SK-N-SH (cell line): ENCODE data around the gene PGP. TPM values are rescaled to one million over a fixed set of nuclear protein-coding genes. Genes with fewer than 3 reads are reported as not detected.

ENCODE experiments used
- CTCF ChIA-PET: fragments of 300-600, 350-600 bp; formaldehyde crosslinking; extraction: SDS; loops from one replicate; lab custom pipeline; 2021; lab: Yijun Ruan, JAX
- POLR2A ChIA-PET: fragments of 350-600 bp; sonication (Branson Sonifier 250); formaldehyde crosslinking; extraction: SDS; loops from one replicate; lab custom pipeline; 2020; ENCODE audit warnings: antibody characterized with exemption, inconsistent platforms; lab: Yijun Ruan, JAX
- DNase-seq: peaks from one replicate; pipeline ENCODE4 v3.0.0; 2012
- H2AFZ ChIP-seq: fragments of 200-600 bp; sonication (generic); 2 replicates; pipeline ENCODE4 v1.8.1; 2016; ENCODE audit warnings: antibody characterized with exemption, mild to moderate bottlenecking, low read depth
- H3F3A ChIP-seq: fragments of 200-600 bp; sonication (generic); replicated peaks from 2 replicates; pipeline ENCODE3; 2016; ENCODE audit warnings: antibody characterized with exemption, mild to moderate bottlenecking; ENCODE audit not compliant: insufficient read depth
- H3K27ac ChIP-seq, 2 experiments: fragments of 200-500 bp in 1 of 2; fragments of 200-600 bp in 1 of 2; sonication (Bioruptor generic) in 1 of 2; sonication (generic), shearing (Covaris generic) in 1 of 2; 2 replicates each; pipeline versions ENCODE4 v1.5.1 to v1.6.1; 2014 to 2016; ENCODE audit warnings: low read depth in 2 of 2, inconsistent platforms in 1 of 2, low read length in 1 of 2, mild to moderate bottlenecking in 1 of 2, mixed read lengths in 1 of 2
- H3K27me3 ChIP-seq: fragments of 200-600 bp; sonication (generic), shearing (Covaris generic); 2 replicates; pipeline ENCODE4 v1.6.1; 2016; ENCODE audit warnings: mixed run types; ENCODE audit not compliant: insufficient read depth
- H3K36me3 ChIP-seq, 2 experiments: fragments of 200-500 bp in 1 of 2; fragments of 200-600 bp in 1 of 2; sonication (Bioruptor generic) in 1 of 2; sonication (generic) in 1 of 2; replicated peaks in 1 of 2; 2 replicates each; pipeline versions ENCODE3 to v1.5.1; 2014 to 2016; ENCODE audit warnings: low read length in 1 of 2, mild to moderate bottlenecking in 1 of 2; ENCODE audit not compliant: insufficient read depth in 2 of 2, control insufficient read depth in 1 of 2
- H3K4me1 ChIP-seq, 2 experiments: fragments of 200-500 bp in 1 of 2; fragments of 200-600 bp in 1 of 2; sonication (Bioruptor generic) in 1 of 2; sonication (generic), shearing (Covaris generic) in 1 of 2; 2 replicates each; pipeline versions ENCODE4 v1.5.1 to v1.6.1; 2014 to 2016; ENCODE audit warnings: low read depth in 1 of 2, low read length in 1 of 2, mixed run types in 1 of 2; ENCODE audit not compliant: insufficient read depth in 2 of 2, control insufficient read depth in 1 of 2
- H3K4me2 ChIP-seq: fragments of 200-600 bp; sonication (generic), shearing (Covaris generic); 2 replicates; pipeline ENCODE4 v1.6.1; 2017; ENCODE audit warnings: mixed run types
- H3K4me3 ChIP-seq, 2 experiments: fragments of 200-500 bp in 1 of 2; fragments of 200-600 bp in 1 of 2; sonication (Bioruptor generic) in 1 of 2; sonication (generic), shearing (Covaris generic) in 1 of 2; 2 replicates each; pipeline versions ENCODE4 v1.5.1 to v1.8.1; 2014 to 2016; ENCODE audit warnings: low read depth in 2 of 2, inconsistent platforms in 1 of 2, low read length in 1 of 2, mild to moderate bottlenecking in 1 of 2, mixed read lengths in 1 of 2, moderate library complexity in 1 of 2
- H3K79me2 ChIP-seq: fragments of 200-600 bp; sonication (generic); 2 replicates; pipeline ENCODE4 v1.8.1; 2017; ENCODE audit warnings: mild to moderate bottlenecking; ENCODE audit not compliant: insufficient read depth
- H3K9ac ChIP-seq: fragments of 200-600 bp; sonication (generic); 2 replicates; pipeline ENCODE4 v1.6.1; 2017; ENCODE audit warnings: mixed run types
- H3K9me2 ChIP-seq: fragments of 200-600 bp; sonication (generic); 2 replicates; pipeline ENCODE4 v1.6.1; 2017; ENCODE audit warnings: mixed run types
- H3K9me3 ChIP-seq: fragments of 200-600 bp; sonication (generic); 2 replicates; pipeline ENCODE4 v1.6.1; 2017; ENCODE audit warnings: mixed run types, mild to moderate bottlenecking, moderate library complexity
- H4K20me1 ChIP-seq: fragments of 200-600 bp; sonication (generic); 2 replicates; pipeline ENCODE4 v1.6.1; 2017; ENCODE audit warnings: mild to moderate bottlenecking, mixed run types; ENCODE audit not compliant: insufficient read depth
- CHD2 ChIP-seq: fragments of 150-350 bp; IDR thresholded peaks from 2 replicates; pipeline ENCODE4 v1.6.1; 2018; ENCODE audit warnings: low read length; ENCODE audit not compliant: partially characterized antibody
- FOSL2 ChIP-seq: IDR thresholded peaks from 2 replicates; pipeline ENCODE4 v1.4.0; 2012; ENCODE audit warnings: low read depth, mild to moderate bottlenecking, moderate library complexity, borderline replicate concordance
- FOXJ3 ChIP-seq: sonication (generic); formaldehyde crosslinking; IDR thresholded peaks from 2 replicates; pipeline ENCODE4 v1.5.1; 2020; ENCODE audit warnings: mild to moderate bottlenecking, missing genetic modification reagents
- FOXM1 ChIP-seq: IDR thresholded peaks from 2 replicates; pipeline ENCODE4 v1.4.0; 2012; ENCODE audit warnings: low read depth, mild to moderate bottlenecking
- GATA2 ChIP-seq: sonication (generic); formaldehyde crosslinking; IDR thresholded peaks from 2 replicates; pipeline ENCODE4 v1.5.0; 2020; ENCODE audit warnings: mild to moderate bottlenecking, missing genetic modification reagents
- MAX ChIP-seq: IDR thresholded peaks from 2 replicates; pipeline ENCODE4 v1.4.0; 2012; ENCODE audit warnings: low read depth
- MEF2A ChIP-seq: IDR thresholded peaks from 2 replicates; pipeline ENCODE4 v1.4.0; 2012; ENCODE audit warnings: low read depth, borderline replicate concordance
- NFIC ChIP-seq: IDR thresholded peaks from 2 replicates; pipeline ENCODE4 v1.4.0; 2012; ENCODE audit warnings: borderline replicate concordance
- REST ChIP-seq: IDR thresholded peaks from 2 replicates; pipeline ENCODE4 v1.6.1; 2012; ENCODE audit warnings: mild to moderate bottlenecking, low read depth, low read length, moderate library complexity
- RFX5 ChIP-seq: IDR thresholded peaks from 2 replicates; pipeline ENCODE4 v1.6.1; 2012; ENCODE audit warnings: mild to moderate bottlenecking, improper control_type of control experiment, low read length
- RXRA ChIP-seq: IDR thresholded peaks from 2 replicates; pipeline ENCODE4 v1.4.0; 2012; ENCODE audit warnings: low read depth, mild to moderate bottlenecking, borderline replicate concordance
- TAF1 ChIP-seq: IDR thresholded peaks from 2 replicates; pipeline ENCODE4 v1.6.1; 2012; ENCODE audit warnings: low read depth, mild to moderate bottlenecking, low read length, moderate library complexity, borderline replicate concordance
- USF1 ChIP-seq: IDR thresholded peaks from 2 replicates; pipeline ENCODE4 v1.4.0; 2012; ENCODE audit warnings: low read depth, borderline replicate concordance
- YY1 ChIP-seq: IDR thresholded peaks from 2 replicates; pipeline ENCODE4 v1.4.0; 2012; ENCODE audit warnings: low read depth, mild to moderate bottlenecking
- WGBS: methylation state at CpG from one replicate; pipeline ENCODE4 v1.1.6; 2017; ENCODE audit warnings: low lambda C conversion rate; 5-methylcytosine and 5-hydroxymethylcytosine counted together
- polyA plus RNA-seq, 3 experiments: library from polyadenylated mRNA; depleted of rRNA; stranded (reverse); fragments of >200 nt; gene quantifications; 2 replicates each; pipeline ENCODE4 v1.2.3, GENCODE V29; 2012
- TF ChIP-seq, protein P1 (sequence below): fragments of 150-350 bp; IDR thresholded peaks from 2 replicates; pipeline ENCODE4 v1.6.1; 2016; ENCODE audit warnings: mild to moderate bottlenecking, low read depth, low read length
- TF ChIP-seq, protein P2 (sequence below): IDR thresholded peaks from 2 replicates; pipeline ENCODE4; 2012
- TF ChIP-seq, protein P3 (sequence below): fragments of 150-350 bp; IDR thresholded peaks from 2 replicates; pipeline ENCODE4 v1.6.1; 2017; ENCODE audit warnings: antibody characterized with exemption, low read length, low read depth, borderline replicate concordance

The PGP gene
- polyA plus RNA-seq, 1 of the 3 experiments (the other 2 are of a cell fraction): 10.3 TPM

- no peak overlapping the region for H3K4me3 ChIP-seq
- H3K9me2 ChIP-seq: no peaks in the 10 kb centered on the region
- H3F3A ChIP-seq: no peaks in the 10 kb centered on the region
- H3K4me1 ChIP-seq: no peaks in the 10 kb centered on the region
- no peak for DNase-seq
- TF ChIP-seq TAF1: no peak
- TF ChIP-seq, protein P1, sequence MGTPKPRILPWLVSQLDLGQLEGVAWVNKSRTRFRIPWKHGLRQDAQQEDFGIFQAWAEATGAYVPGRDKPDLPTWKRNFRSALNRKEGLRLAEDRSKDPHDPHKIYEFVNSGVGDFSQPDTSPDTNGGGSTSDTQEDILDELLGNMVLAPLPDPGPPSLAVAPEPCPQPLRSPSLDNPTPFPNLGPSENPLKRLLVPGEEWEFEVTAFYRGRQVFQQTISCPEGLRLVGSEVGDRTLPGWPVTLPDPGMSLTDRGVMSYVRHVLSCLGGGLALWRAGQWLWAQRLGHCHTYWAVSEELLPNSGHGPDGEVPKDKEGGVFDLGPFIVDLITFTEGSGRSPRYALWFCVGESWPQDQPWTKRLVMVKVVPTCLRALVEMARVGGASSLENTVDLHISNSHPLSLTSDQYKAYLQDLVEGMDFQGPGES: no peak
- TF ChIP-seq, protein P2, sequence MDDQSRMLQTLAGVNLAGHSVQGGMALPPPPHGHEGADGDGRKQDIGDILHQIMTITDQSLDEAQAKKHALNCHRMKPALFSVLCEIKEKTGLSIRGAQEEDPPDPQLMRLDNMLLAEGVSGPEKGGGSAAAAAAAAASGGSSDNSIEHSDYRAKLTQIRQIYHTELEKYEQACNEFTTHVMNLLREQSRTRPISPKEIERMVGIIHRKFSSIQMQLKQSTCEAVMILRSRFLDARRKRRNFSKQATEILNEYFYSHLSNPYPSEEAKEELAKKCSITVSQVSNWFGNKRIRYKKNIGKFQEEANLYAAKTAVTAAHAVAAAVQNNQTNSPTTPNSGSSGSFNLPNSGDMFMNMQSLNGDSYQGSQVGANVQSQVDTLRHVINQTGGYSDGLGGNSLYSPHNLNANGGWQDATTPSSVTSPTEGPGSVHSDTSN: no peak
- no peak for TF ChIP-seq NFIC
- no peak for TF ChIP-seq REST
- TF ChIP-seq RFX5: no peak
- no peak for TF ChIP-seq USF1
- no peak for TF ChIP-seq YY1
- peaks cover 0 to 51% of the 10 kb centered on the region in 2 experiments for H3K36me3 ChIP-seq
- POLR2A ChIA-PET: no interaction called here
- CTCF ChIA-PET: no interaction called here
- H3K9ac ChIP-seq: no peak overlapping the region
- WGBS: 94% methylated on average over 16 of the region's 18 CpGs
- no peak overlapping the region for H3K4me2 ChIP-seq
- no peaks in the 10 kb centered on the region for H3K27me3 ChIP-seq
- no peaks in the 10 kb centered on the region for H4K20me1 ChIP-seq
- no peak overlapping the region for H3K27ac ChIP-seq
- no peaks in the 10 kb centered on the region for H3K79me2 ChIP-seq
- H2AFZ ChIP-seq: no peak overlapping the region
- no peaks in the 10 kb centered on the region for H3K9me3 ChIP-seq
Observed at GRCh38 chr16:2177101-2177500, 37.5 kb downstream of the PGP start.

- no peaks in the 10 kb centered on the region for H3K4me1 ChIP-seq
- TF ChIP-seq TAF1: no peak
- no peak for TF ChIP-seq FOSL2
- TF ChIP-seq GATA2 (CRISPR knock-in tag): no peak
- TF ChIP-seq USF1: no peak
- no peak for TF ChIP-seq MEF2A
- TF ChIP-seq FOXM1: no peak
- TF ChIP-seq RXRA: no peak
- no peak for TF ChIP-seq YY1
- TF ChIP-seq MAX: no peak
- TF ChIP-seq, protein P3, sequence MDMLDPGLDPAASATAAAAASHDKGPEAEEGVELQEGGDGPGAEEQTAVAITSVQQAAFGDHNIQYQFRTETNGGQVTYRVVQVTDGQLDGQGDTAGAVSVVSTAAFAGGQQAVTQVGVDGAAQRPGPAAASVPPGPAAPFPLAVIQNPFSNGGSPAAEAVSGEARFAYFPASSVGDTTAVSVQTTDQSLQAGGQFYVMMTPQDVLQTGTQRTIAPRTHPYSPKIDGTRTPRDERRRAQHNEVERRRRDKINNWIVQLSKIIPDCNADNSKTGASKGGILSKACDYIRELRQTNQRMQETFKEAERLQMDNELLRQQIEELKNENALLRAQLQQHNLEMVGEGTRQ: no peak
- no peak for TF ChIP-seq CHD2
- TF ChIP-seq, protein P1: no peak
- no peak for TF ChIP-seq FOXJ3 (CRISPR knock-in tag)
Observed at GRCh38 chr16:2176047-2176446, 38.6 kb downstream of the PGP start.

More at GRCh38 chr16:2176047-2176446, 38.6 kb downstream of the PGP start:
- 95% methylated on average over 20 of the region's 23 CpGs for WGBS
- Histone ChIP-seq H3K27me3 (no peaks in the 10 kb centered on the region), H2AFZ (no peak overlapping the region), H3F3A (no peaks in the 10 kb centered on the region), H3K9ac (no peak overlapping the region), H3K27ac (no peak overlapping the region), H3K4me2 (no peak overlapping the region), H3K4me3 (no peak overlapping the region), H4K20me1 (no peaks in the 10 kb centered on the region), H3K36me3 (peaks cover 0 to 59% of the 10 kb centered on the region in 2 experiments), H3K9me3 (no peaks in the 10 kb centered on the region), H3K9me2 (no peaks in the 10 kb centered on the region), H3K79me2 (no peaks in the 10 kb centered on the region)
- ChIA-PET CTCF (no interaction called here), POLR2A (no interaction called here)
- DNase-seq: no peak
